ENCODE measurements around the gene NEUROG1.

DNA sequence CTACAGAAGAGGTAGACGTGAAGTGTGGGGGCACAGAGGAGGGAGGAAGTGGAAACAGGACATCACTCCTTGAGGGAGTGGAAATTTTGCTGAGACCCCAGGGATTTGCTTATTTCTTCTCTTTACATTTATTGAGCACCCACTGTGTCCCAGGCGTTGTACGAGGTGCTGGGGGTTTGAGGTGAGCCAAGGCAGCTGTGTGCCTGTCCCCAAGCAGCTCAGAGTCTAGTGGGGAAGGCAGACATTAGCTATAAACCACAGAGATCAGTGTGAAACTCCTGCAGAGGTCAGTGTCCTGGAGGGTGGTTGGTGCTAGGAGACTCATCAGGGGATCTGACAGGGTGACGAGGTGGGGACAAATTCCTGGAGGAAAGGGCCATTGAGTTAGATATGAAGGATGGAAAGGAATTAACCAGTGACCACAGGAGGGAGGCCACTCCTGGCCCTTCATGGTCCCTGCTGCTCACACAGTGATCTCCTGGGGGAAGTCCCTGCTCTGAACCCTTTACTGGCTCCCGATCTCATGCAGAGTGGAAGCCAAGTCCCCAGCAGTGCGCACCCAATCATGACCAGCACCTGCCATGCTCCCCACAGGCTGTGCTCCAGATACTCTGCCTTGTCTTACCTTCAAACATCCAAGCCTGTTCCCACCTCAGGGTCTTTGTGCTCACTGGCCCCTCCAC, 46.5 kb upstream of the NEUROG1 start:
- TF ChIP-seq, protein P1, sequence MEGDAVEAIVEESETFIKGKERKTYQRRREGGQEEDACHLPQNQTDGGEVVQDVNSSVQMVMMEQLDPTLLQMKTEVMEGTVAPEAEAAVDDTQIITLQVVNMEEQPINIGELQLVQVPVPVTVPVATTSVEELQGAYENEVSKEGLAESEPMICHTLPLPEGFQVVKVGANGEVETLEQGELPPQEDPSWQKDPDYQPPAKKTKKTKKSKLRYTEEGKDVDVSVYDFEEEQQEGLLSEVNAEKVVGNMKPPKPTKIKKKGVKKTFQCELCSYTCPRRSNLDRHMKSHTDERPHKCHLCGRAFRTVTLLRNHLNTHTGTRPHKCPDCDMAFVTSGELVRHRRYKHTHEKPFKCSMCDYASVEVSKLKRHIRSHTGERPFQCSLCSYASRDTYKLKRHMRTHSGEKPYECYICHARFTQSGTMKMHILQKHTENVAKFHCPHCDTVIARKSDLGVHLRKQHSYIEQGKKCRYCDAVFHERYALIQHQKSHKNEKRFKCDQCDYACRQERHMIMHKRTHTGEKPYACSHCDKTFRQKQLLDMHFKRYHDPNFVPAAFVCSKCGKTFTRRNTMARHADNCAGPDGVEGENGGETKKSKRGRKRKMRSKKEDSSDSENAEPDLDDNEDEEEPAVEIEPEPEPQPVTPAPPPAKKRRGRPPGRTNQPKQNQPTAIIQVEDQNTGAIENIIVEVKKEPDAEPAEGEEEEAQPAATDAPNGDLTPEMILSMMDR (conservative IDR thresholded peaks at IDR 0.05; ENCODE audit: low read length), result no peak
- no peak for TF ChIP-seq EZH2phosphoT487 (IDR thresholded peaks at IDR 0.05; ENCODE audit: borderline replicate concordance)

Data from Loucy (cell line).